ENCODE data around the gene TMPRSS13. TPM values are rescaled to one million over a fixed set of nuclear protein-coding genes. Genes with fewer than 3 reads are reported as not detected.

The TMPRSS13 gene
- total RNA-seq, 6 experiments from 2014 or later = 0.09 to 0.61 (median 0.12) TPM; not detected in 3

GRCh38 chr11:117924631-117925170 lies 4.5 kb downstream of the TMPRSS13 start:
- no peak for DNase-seq
- 51% methylated on average over 7 of the region's 11 CpGs for WGBS (ENCODE audit: insufficient coverage, low coverage, low lambda C conversion rate, missing lambda C conversion rate)
- ATAC-seq = peak in 1 of 4 donors; percentile 11

GRCh38 chr11:117923773-117924172 lies 5.4 kb downstream of the TMPRSS13 start:
- Histone ChIP-seq H3K36me3 (no peaks in the 10 kb centered on the region), H3K27me3 (no peaks in the 10 kb centered on the region), H3K9me3 (no peaks in the 10 kb centered on the region), H3K27ac (no peak overlapping the region), H3K4me3 (no peak overlapping the region), H3K4me1 (no peaks in the 10 kb centered on the region)
- WGBS (ENCODE audit: insufficient coverage, low coverage, low lambda C conversion rate, missing lambda C conversion rate) = 87% methylated on average over 3 of the region's 7 CpGs
- ATAC-seq = no peak
- intact Hi-C loops (cut with DNase I) = no loop called here
- DNase-seq = no peak
- TF ChIP-seq CTCF (IDR thresholded peaks at IDR 0.05) (no peak), POLR2A (IDR thresholded peaks at IDR 0.05) (no peak)

More at GRCh38 chr11:117924631-117925170, 4.5 kb downstream of the TMPRSS13 start:
- intact Hi-C loops (cut with DNase I) = no loop called here
- Histone ChIP-seq H3K4me1 (no peaks in the 10 kb centered on the region), H3K9me3 (no peaks in the 10 kb centered on the region), H3K36me3 (no peaks in the 10 kb centered on the region), H3K27ac (no peak overlapping the region), H3K4me3 (no peak overlapping the region), H3K27me3 (no peaks in the 10 kb centered on the region)
- TF ChIP-seq POLR2A (IDR thresholded peaks at IDR 0.05) (no peak), CTCF (IDR thresholded peaks at IDR 0.05) (no peak)

- 100% methylated on average over 2 of the region's 4 CpGs for WGBS (ENCODE audit: insufficient coverage, low coverage, low lambda C conversion rate, missing lambda C conversion rate)
- intact Hi-C loops (cut with DNase I) = no loop called here
- Histone ChIP-seq H3K9me3 (no peaks in the 10 kb centered on the region), H3K27me3 (no peaks in the 10 kb centered on the region), H3K4me1 (no peaks in the 10 kb centered on the region), H3K27ac (no peak overlapping the region), H3K36me3 (no peaks in the 10 kb centered on the region), H3K4me3 (no peak overlapping the region)
- TF ChIP-seq CTCF (IDR thresholded peaks at IDR 0.05) = no peak
- TF ChIP-seq POLR2A (IDR thresholded peaks at IDR 0.05) = no peak
- ATAC-seq (no peak), DNase-seq (no peak)
These were observed 5.9 kb downstream of the TMPRSS13 start for GRCh38 chr11:117923275-117923674.

GRCh38 chr11:117921893-117922292 lies 7.3 kb downstream of the TMPRSS13 start:
- Histone ChIP-seq H3K27ac (no peak overlapping the region), H3K27me3 (no peaks in the 10 kb centered on the region), H3K4me3 (no peak overlapping the region), H3K36me3 (no peaks in the 10 kb centered on the region), H3K4me1 (no peaks in the 10 kb centered on the region), H3K9me3 (no peaks in the 10 kb centered on the region)
- ATAC-seq = no peak
- no peak for DNase-seq
- WGBS (ENCODE audit: insufficient coverage, low coverage, low lambda C conversion rate, missing lambda C conversion rate) = 100% methylated on average over 1 of the region's 5 CpGs
- TF ChIP-seq CTCF (IDR thresholded peaks at IDR 0.05) (no peak), POLR2A (IDR thresholded peaks at IDR 0.05) (no peak)
- intact Hi-C loops (cut with DNase I) = no loop called here

- intact Hi-C loops (cut with DNase I) = no loop called here
These were observed 7.7 kb downstream of the TMPRSS13 start for GRCh38 chr11:117921456-117921855.

More at GRCh38 chr11:117921456-117921855, 7.7 kb downstream of the TMPRSS13 start:
- no peak for ATAC-seq
- no peak for DNase-seq
- no peak overlapping the region for H3K27ac ChIP-seq
- H3K9me3 ChIP-seq = no peaks in the 10 kb centered on the region
- no peak overlapping the region for H3K4me3 ChIP-seq
- no peaks in the 10 kb centered on the region for H3K36me3 ChIP-seq
- H3K27me3 ChIP-seq = no peaks in the 10 kb centered on the region
- H3K4me1 ChIP-seq = no peaks in the 10 kb centered on the region
- no CpG with 5 or more reads among the region's 2 CpGs for WGBS (ENCODE audit: insufficient coverage, low coverage, low lambda C conversion rate, missing lambda C conversion rate)
- TF ChIP-seq CTCF (IDR thresholded peaks at IDR 0.05) = no peak
- TF ChIP-seq POLR2A (IDR thresholded peaks at IDR 0.05) = no peak
